Endothelial cell of umbilical vein (primary cell): ENCODE results near the gene C14orf93. TPM values are rescaled to one million over a fixed set of nuclear protein-coding genes. Genes with fewer than 3 reads are reported as not detected.
A peak's percentile ranks its signal among the peaks of the same experiment; 100 is the strongest.

ENCODE experiments used
- BruUV-seq: library from RNA; stranded (reverse); fragments of 400-500 nt; replicated peaks from 2 replicates; lab custom pipeline; 2021; lab: Mats Ljungman, UMichigan
- CTCF ChIA-PET: fragments of 300-600, 350-600 bp; sonication (Branson Sonifier 250); formaldehyde crosslinking; loops from one replicate; lab custom pipeline; 2021; ENCODE audit warnings: antibody characterized with exemption, inconsistent platforms; lab: Charles Lee
- POLR2A ChIA-PET: fragments of 300-600, 350-600 bp; sonication (Branson Sonifier 250); formaldehyde crosslinking; loops from one replicate; lab custom pipeline; 2021; ENCODE audit warnings: antibody characterized with exemption, inconsistent platforms; lab: Charles Lee
- DNase-seq: peaks from one replicate; pipeline ENCODE4 v3.0.0-alpha.2; 2011; ENCODE audit warnings: low read depth, low spot score
- FAIRE-seq: peaks from 2 replicates; lab custom pipeline; 2011; peaks lifted over from hg19 to GRCh38; lab: Jason Lieb, UNC
- H2AFZ ChIP-seq: 2 replicates; pipeline ENCODE4 v1.6.0; 2012; ENCODE audit warnings: low read depth, low read length, control low read depth, inconsistent platforms
- H3K27ac ChIP-seq: 2 replicates; pipeline ENCODE4 v1.5.1; 2011; ENCODE audit warnings: low read depth, mild to moderate bottlenecking, control low read depth, low read length, moderate library complexity; ENCODE audit not compliant: insufficient read depth
- H3K27me3 ChIP-seq, 2 experiments: 2 replicates each; pipeline versions ENCODE4 v1.6.0 to v1.6.1; 2011; ENCODE audit warnings: low read length in 2 of 2, mixed read lengths in 1 of 2; ENCODE audit not compliant: control insufficient read depth in 2 of 2, insufficient read depth in 2 of 2
- H3K36me3 ChIP-seq, 2 experiments: 2 replicates in 1 of 2; 3 replicates in 1 of 2; pipeline ENCODE4 v1.5.1; 2011; ENCODE audit warnings: low read length in 2 of 2, mild to moderate bottlenecking in 1 of 2, moderate library complexity in 1 of 2; ENCODE audit not compliant: control insufficient read depth in 2 of 2, insufficient read depth in 2 of 2; ENCODE audit errors: extremely low read depth in 1 of 2
- H3K4me1 ChIP-seq: 3 replicates; pipeline ENCODE4 v1.5.1; 2011; ENCODE audit warnings: mild to moderate bottlenecking, low read length; ENCODE audit not compliant: control insufficient read depth, insufficient read depth; ENCODE audit errors: extremely low read depth
- H3K4me2 ChIP-seq: 2 replicates; pipeline ENCODE4 v1.6.1; 2011; ENCODE audit warnings: low read length, control low read depth, mixed read lengths; ENCODE audit not compliant: insufficient read depth
- H3K4me3 ChIP-seq, 3 experiments: fragments of 200-600 bp in 1 of 3; sonication (generic), shearing (Covaris generic) in 1 of 3; replicated peaks in 1 of 3; 2 replicates each; pipeline ENCODE4 v1.5.1; 2011 to 2016; ENCODE audit warnings: control low read depth in 3 of 3, low read length in 3 of 3, mild to moderate bottlenecking in 2 of 3, inconsistent platforms in 1 of 3, low read depth in 1 of 3, moderate library complexity in 1 of 3; ENCODE audit not compliant: insufficient read depth in 1 of 3
- H3K79me2 ChIP-seq: 2 replicates; pipeline ENCODE4 v1.6.0; 2012; ENCODE audit warnings: low read length, inconsistent platforms; ENCODE audit not compliant: control insufficient read depth, insufficient read depth
- H3K9ac ChIP-seq: replicated peaks from 2 replicates; pipeline ENCODE3; 2011; ENCODE audit warnings: low read length, control low read depth; ENCODE audit not compliant: insufficient read depth; ENCODE audit errors: extremely low read depth
- H3K9me1 ChIP-seq: replicated peaks from 3 replicates; pipeline ENCODE4 v1.6.0; 2011; ENCODE audit warnings: mild to moderate bottlenecking, low read length; ENCODE audit not compliant: control insufficient read depth, insufficient read depth; ENCODE audit errors: extremely low read depth
- H3K9me3 ChIP-seq: replicated peaks from 2 replicates; pipeline ENCODE4 v1.5.1; 2012; ENCODE audit warnings: low read length, inconsistent platforms; ENCODE audit not compliant: control insufficient read depth, insufficient read depth
- H4K20me1 ChIP-seq: replicated peaks from 2 replicates; pipeline ENCODE3; 2011; ENCODE audit warnings: mild to moderate bottlenecking, low read length; ENCODE audit not compliant: control insufficient read depth, insufficient read depth; ENCODE audit errors: extremely low read depth
- EZH2 ChIP-seq: IDR thresholded peaks from 2 replicates; pipeline ENCODE4 v1.6.1; 2012; ENCODE audit warnings: borderline replicate concordance, low read depth, mild to moderate bottlenecking, moderate library complexity, low read length, inconsistent platforms; ENCODE audit not compliant: severe bottlenecking
- FOS ChIP-seq: IDR thresholded peaks from 2 replicates; pipeline ENCODE4 v1.6.1; 2011; ENCODE audit warnings: mild to moderate bottlenecking, low read length, moderate library complexity, borderline replicate concordance; ENCODE audit not compliant: insufficient read depth
- GATA2 ChIP-seq: IDR thresholded peaks from 2 replicates; pipeline ENCODE4 v1.7.0; 2011; ENCODE audit warnings: low read depth, mild to moderate bottlenecking, moderate library complexity, mixed read lengths, low read length; ENCODE audit not compliant: insufficient read length, insufficient read depth
- JUN ChIP-seq: IDR thresholded peaks from 2 replicates; pipeline ENCODE4 v1.6.1; 2011; ENCODE audit warnings: borderline replicate concordance, low read depth; ENCODE audit not compliant: insufficient read length, insufficient read depth
- MYC ChIP-seq: IDR thresholded peaks from one replicate; pipeline ENCODE4 v1.6.1; 2011; ENCODE audit warnings: mild to moderate bottlenecking, low read depth, low read length
- POLR2A ChIP-seq: IDR thresholded peaks from 2 replicates; pipeline ENCODE4 v1.6.1; 2012; ENCODE audit warnings: low read depth, mild to moderate bottlenecking, control low read depth, low read length
- POLR2AphosphoS5 ChIP-seq: IDR thresholded peaks from 2 replicates; pipeline ENCODE4 v1.6.1; 2012; ENCODE audit warnings: low read depth, mild to moderate bottlenecking, control low read depth, low read length, moderate library complexity; ENCODE audit not compliant: insufficient read depth
- dilution Hi-C: fragments of 300-500 bp; cut with MboI; formaldehyde crosslinking; loops from one replicate; pipeline ENCODE4 v1.15.0; 2019; ENCODE audit warnings: low sequenced_read_pairs; ENCODE audit not compliant: extremely low pct_ligation_motif_present
- intact Hi-C: fragments of 100-400 bp; cut with micrococcal nuclease; formaldehyde crosslinking; loops from one replicate; pipeline ENCODE4 v1.10.0; 2022
- polyA plus RNA-seq, 4 experiments: library from polyadenylated mRNA; depleted of rRNA in 3 of 4; stranded (reverse) in 3 of 4; unstranded in 1 of 4; fragments of >200 nt; gene quantifications; 2 replicates each; pipeline versions ENCODE4 v1.2.1 to v1.2.3, GENCODE V29; 2011 to 2012; ENCODE audit warnings: missing spikeins in 1 of 4
- total RNA-seq: library from RNA; stranded (reverse); gene quantifications from 2 replicates; pipeline ENCODE4 v1.2.3, GENCODE V29; 2021
- TF ChIP-seq, protein P1 (sequence below): IDR thresholded peaks from 2 replicates; pipeline ENCODE4 v1.6.1; 2011; ENCODE audit not compliant: insufficient read depth, insufficient read length
- TF ChIP-seq, protein P2 (sequence below), 2 donors: IDR thresholded peaks; 1 replicate in 1 of 2; 2 replicates in 1 of 2; pipeline ENCODE4 v1.5.1; 2011; ENCODE audit warnings: low read length in 2 of 2, mild to moderate bottlenecking in 2 of 2, moderate library complexity in 2 of 2, control low read depth in 1 of 2, inconsistent platforms in 1 of 2, low read depth in 1 of 2; ENCODE audit not compliant: insufficient read depth in 1 of 2; ENCODE audit errors: extremely low read depth in 1 of 2

C14orf93 gene
- total and polyA plus RNA-seq, 2 donors (not counting 3 experiments of a cell fraction or from before 2014, with no cell fraction given), result 7.1 to 9.2 TPM

DNA sequence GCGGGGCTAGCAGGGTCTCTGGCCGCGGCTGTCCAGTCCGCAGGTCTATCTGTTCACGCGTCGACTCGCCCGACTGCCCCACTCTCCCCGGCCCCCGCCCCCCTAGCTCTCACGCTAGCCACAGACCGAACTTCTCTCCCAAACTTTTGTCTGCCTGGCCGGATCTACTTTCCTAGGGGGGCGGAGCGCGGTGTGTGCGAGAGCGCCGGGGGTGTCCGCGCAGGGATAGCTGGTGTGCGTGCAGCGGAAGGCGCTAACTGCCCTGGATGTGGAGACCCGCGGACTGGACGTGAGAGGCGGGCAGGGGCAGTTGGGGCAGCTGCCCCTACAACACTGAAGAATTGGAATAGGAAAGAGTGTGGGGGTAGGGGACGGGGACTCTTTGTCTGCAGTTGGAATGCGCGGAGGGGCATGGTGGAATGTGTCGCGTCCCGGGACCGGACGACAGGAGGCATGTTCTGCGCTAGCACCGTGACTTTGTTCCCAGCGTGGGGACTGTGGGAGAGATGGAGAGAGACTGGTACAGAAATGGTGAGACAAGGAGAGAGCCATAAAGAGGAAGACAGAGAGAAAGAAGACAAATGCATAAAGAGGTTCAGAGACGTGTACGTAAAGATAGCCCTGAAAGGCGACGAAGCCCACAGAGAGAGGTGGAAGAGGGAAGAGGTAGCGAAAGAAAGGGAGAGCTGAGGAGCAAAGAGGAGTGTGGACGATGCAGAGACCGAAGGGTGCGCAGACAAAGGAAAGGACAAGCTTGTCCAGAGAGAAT is 27.3 kb downstream of the C14orf93 start, which contains the start of gene AJUBA:
TSS of gene AJUBA (minus strand) at position 75 of the 769 bp plus-strand sequence. CDS start 285 bp downstream, outside the sequence.
- CTCF ChIA-PET, result interaction anchor here (0.7 to 17.1 kb wide), 17 partner anchors 10 to 426 kb away, joined by 3 to 1071 read pairs (median 9); partner anchors contain the start of genes CDH24, HAUS4 and PRMT5
- Histone ChIP-seq H3K4me2 (peak within 1 kb of the TSS; percentile 95), H2AFZ (peak within 1 kb of the TSS; percentile 83), H3K9ac (peak within 1 kb of the TSS; percentile 92), H3K79me2 (peaks cover 43% of the 10 kb centered on the region), H3K4me3 (peak within 1 kb of the TSS; percentile 61 to 89 (median 83)), H3K27ac (peak within 1 kb of the TSS; percentile 89), H3K36me3 (peaks cover 0 to 3% of the 10 kb centered on the region in 2 experiments), H3K9me3 (no peaks in the 10 kb centered on the region), H3K4me1 (peaks cover 32% of the 10 kb centered on the region), H3K9me1 (no peaks in the 10 kb centered on the region), H4K20me1 (no peaks in the 10 kb centered on the region), H3K27me3 (no peaks in the 10 kb centered on the region)
- POLR2A ChIA-PET, result interaction anchor here (0.6 to 2.6 kb wide), 11 partner anchors 9 to 435 kb away, joined by 3 to 8 read pairs (median 4); partner anchors contain the start of gene HAUS4
- TF ChIP-seq POLR2AphosphoS5 (no peak), JUN (no peak), GATA2 (no peak), EZH2 (no peak), MYC (peak; percentile 12), POLR2A (peak; percentile 11), FOS (peak; percentile 6)
- TF ChIP-seq, protein P1, sequence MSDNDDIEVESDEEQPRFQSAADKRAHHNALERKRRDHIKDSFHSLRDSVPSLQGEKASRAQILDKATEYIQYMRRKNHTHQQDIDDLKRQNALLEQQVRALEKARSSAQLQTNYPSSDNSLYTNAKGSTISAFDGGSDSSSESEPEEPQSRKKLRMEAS, result peak; percentile 1
- TF ChIP-seq, protein P2, sequence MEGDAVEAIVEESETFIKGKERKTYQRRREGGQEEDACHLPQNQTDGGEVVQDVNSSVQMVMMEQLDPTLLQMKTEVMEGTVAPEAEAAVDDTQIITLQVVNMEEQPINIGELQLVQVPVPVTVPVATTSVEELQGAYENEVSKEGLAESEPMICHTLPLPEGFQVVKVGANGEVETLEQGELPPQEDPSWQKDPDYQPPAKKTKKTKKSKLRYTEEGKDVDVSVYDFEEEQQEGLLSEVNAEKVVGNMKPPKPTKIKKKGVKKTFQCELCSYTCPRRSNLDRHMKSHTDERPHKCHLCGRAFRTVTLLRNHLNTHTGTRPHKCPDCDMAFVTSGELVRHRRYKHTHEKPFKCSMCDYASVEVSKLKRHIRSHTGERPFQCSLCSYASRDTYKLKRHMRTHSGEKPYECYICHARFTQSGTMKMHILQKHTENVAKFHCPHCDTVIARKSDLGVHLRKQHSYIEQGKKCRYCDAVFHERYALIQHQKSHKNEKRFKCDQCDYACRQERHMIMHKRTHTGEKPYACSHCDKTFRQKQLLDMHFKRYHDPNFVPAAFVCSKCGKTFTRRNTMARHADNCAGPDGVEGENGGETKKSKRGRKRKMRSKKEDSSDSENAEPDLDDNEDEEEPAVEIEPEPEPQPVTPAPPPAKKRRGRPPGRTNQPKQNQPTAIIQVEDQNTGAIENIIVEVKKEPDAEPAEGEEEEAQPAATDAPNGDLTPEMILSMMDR (IDR thresholded peaks at IDR 0.05; ENCODE audit: extremely low read depth in 1 of 2, insufficient read depth in 1 of 2, low read depth in 1 of 2, low read length in 2 of 2), result peak in 1 of 2 donors; percentile 5
- peak; percentile 93 for FAIRE-seq
- BruUV-seq, result no TSS peak
- peak; percentile 88 for DNase-seq
- dilution Hi-C loops (loop anchor here (10.0 kb wide), 1 partner anchor 82 kb away; no protein-coding TSS in a partner anchor), intact Hi-C loops (loop anchor here (1.0 to 10.0 kb wide), 8 partner anchors 9 to 595 kb away; partner anchors contain the start of gene SLC7A8)
